Activated T-cell treated with anti-CD3 and anti-CD28 coated beads for 1 hour (primary cell): ENCODE results near the gene CFD.
"Not testable (repeated sequence)": the region's sequence is repeated elsewhere in the genome, so short reads cannot be mapped to it uniquely, and the experiment has no call there.

Experiments
- DNase-seq: peaks from one replicate; pipeline ENCODE4 v3.0.0-alpha.2; 2020; ENCODE audit warnings: low read depth

The CFD gene

DNA sequence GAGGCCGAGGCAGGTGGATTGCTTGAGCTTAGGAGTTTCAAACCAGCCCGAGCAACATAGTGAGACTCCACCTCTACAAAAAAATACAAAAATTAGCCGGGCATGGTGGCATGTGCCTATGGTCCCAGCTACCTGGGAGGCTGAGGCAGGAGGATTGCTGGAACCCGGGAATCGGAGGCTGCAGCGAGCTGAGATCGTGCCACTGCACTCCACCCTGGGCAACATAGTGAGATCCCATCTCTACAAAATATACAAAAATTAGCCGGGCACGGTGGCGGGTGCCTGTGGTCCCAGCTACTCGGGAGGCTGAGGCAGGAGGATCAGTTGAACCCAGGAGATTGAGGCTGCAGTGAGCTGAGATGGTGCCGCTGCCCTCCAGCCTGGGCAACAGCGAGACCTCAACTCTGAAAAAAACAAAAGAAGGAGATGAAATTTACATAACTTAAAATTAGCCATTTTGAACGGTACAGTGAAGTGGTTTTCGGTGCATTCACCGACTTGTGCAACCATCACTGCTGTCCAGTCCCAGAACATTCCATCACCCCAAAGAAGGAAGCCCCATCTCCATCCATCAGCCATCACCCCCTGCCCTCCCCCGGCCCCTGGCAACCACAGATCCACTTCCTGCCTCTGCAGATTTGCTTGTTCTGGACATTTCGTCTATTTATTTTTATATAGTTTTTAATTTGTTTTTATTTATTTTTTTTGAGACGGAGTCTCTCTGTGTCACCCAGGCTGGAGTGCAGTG, 33.4 kb upstream of the CFD start:
- DNase-seq = no peak

DNA sequence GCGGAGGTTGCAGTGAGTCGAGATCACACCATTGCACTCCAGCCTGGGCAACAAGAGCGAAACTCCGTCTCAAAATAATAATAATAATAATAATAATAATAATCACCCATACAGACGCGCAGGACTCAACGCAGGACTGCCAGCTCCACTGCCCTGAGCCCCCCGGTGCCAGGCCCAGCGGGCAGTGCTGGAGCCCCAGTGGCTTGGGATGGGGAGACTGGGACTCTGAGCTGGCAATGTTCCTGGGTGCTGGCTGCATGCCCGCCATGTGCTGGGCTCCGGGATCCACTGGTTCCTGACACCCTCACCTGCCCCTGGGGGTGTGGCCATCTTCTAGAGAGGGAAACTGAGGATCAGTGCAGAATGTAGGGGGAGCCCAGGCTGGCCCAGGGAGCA, 32.2 kb upstream of the CFD start:
- DNase-seq = no peak

DNA sequence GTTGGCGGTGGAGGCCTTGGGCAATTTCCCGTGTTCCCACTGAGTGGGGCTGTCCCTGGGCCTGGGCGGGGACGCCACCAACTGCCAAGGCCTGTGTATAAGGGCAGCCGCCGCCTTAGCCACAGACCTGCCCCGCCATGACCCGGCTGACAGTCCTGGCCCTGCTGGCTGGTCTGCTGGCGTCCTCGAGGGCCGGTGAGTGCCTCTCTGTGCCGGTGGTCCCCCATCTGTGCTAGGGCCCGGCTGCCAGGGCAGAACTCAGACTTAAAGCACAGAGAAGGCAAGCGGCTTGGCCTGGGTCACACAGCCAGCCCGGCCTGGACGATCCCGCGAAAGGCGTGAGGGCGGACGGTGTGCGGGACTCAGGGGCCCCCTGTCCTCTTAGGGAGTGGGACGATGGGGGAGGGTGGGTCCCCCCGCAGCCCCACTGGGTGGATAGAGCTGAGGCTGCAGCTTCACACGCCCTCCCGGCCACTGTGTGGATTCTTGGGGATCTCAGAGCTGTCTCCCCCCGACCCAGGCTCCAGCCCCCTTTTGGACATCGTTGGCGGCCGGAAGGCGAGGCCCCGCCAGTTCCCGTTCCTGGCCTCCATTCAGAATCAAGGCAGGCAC, 31.6 kb upstream of the CFD start, which contains the start of gene AZU1:
Gene AZU1, plus strand, starts transcription at position 128 of the 612 bp plus-strand sequence. Its CDS starts 10 bp downstream, at position 138.
- no peak for DNase-seq

DNA sequence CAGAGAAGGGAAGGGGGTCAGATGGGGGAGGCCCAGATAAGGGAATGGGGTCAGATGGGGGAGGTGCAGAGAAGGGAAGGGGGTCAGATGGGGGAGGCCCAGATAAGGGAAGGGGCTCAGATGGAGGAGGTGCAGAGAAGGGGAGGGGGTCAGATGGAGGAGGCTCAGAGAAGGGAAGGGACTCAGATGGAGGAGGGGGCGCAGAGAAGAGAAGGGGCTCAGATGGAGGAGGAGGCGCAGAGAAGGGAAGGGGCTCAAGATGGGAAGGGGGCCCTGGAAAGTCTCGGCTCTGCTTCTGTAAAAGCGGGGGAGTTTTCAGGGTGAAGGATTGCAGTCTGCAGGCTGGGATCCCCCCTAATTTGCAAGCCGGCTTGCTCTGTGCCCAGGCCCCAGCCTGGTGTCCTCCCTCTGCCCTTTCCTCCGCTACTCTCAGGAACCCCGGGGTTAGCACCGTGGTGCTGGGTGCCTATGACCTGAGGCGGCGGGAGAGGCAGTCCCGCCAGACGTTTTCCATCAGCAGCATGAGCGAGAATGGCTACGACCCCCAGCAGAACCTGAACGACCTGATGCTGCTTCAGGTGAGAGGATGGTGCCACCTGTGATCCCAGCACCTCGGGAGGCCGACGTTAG, 30.2 kb upstream of the CFD start:
- no peak for DNase-seq

DNA sequence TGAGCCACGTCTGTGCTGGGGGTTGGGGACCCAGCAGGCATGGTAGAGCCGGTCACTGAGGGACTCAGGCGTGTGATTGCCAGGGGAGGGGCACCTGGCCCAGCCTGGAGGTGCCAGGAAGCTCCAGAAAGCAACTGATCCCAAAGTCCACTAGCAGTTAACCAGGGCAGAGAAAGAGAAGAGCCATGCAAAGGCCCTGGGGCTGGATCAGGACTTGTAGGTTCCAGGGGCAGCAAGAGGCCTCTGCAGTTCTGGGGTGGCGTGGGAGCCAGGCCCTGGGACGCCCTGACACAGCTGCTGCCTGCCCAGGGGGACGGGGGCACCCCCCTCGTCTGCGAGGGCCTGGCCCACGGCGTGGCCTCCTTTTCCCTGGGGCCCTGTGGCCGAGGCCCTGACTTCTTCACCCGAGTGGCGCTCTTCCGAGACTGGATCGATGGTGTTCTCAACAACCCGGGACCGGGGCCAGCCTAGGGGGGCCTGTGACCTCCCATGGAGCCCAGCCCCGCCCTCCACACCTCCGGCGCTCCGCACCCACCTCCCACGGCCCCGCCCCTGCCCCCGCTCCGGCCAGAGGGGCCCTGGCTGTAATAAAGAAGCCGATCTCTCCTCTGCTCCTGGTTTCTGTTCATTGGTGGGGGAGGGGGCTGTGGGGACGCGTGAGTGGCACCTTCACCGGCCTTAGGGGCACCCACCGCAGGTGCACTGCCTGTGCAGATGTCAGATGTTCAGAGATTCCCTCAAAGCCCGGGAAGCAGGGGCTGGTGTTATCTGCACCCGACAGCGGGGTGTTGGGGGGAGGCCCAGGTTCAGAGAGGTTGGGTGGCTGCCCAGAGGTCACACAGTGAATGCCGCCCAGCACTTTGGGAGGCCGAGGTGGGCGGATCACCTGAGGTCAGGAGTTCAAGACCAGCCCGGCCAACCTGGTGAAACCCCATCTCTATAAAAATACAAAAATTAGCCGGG, 27.8 kb upstream of the CFD start:
- no peak for DNase-seq

DNA sequence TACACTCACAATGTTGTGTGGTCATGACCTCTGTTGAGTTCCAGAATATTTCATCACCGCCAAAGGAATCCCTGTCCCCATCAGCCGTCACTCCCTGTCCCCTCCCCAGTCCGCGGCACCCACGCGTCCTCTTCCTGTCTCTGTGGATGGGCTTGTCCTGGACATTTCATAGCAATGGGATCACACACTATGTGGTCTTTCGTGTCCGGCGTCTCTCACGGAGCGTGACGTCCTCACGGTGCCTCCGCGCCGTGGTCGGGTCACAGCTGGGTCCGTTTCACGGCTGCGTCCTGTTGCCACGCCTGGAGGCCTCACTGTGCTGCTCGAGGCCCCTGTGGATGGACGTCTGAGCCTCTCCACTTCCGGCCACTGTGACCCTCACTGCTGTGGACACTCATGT, 25.2 kb upstream of the CFD start:
- no peak for DNase-seq

DNA sequence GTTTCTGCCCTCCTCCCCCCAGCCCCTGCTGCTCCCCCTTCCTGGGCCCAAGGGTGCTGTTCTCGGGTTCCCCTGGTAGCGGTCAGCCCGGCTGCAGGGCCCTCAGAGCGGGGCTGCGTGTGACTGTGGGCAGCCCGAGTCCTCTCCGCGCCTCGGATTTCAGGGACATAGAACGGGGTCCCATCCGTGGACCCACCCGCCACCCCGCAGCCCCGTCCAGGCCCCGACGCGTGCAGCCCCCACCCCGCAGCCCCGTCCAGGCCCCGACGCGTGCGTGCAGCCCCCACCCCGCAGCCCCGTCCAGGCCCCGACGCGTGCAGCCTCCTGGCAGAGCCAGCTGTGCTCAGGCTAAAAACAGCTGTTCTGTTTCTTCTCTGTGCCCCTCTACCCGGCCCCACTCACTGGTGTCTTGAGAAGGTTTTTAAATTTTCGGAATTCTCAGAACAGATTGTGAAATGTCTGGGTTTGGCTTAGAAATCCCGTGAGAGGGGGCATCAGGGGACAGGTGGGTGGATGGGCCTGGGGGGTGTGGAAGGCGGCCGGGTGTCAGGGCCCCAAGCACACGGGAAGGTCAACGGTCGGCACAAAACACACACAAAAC, 24.2 kb upstream of the CFD start:
- DNase-seq = no peak

DNA sequence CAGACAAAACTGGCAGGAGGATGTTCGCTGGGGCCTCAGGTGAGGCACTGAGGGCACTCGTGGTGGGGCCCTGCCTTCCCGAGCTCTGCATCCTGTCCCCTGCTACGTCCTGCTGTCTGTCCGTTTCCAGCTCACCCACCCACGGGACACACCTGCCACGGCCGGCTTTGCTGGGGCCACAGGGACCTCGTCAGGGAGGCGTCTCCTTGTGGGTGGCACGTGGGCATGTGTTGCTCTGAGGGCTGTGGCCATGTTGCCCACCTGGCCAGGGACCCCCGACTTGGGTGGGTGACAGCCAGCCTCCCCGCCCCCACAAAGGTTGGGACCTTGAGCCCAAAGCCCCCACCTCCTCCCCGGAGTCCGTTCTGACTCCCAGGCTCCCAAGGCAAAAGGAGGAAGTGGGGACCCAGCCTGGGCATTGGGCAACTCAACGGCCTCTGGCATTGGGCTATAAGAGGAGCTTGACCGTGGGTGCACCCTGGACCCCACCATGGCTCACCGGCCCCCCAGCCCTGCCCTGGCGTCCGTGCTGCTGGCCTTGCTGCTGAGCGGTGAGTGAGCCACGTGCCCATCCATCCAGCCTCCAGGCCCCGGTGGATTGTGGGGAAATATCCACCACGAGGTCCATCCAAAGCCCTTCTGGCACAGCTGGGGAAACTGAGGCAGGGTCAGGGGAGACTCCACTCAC, 18.8 kb upstream of the CFD start, which contains the start of gene PRTN3:
Gene PRTN3, plus strand, starts transcription at position 481 of the 688 bp plus-strand sequence. Its CDS starts 10 bp downstream, at position 491.
- no peak for DNase-seq

DNA sequence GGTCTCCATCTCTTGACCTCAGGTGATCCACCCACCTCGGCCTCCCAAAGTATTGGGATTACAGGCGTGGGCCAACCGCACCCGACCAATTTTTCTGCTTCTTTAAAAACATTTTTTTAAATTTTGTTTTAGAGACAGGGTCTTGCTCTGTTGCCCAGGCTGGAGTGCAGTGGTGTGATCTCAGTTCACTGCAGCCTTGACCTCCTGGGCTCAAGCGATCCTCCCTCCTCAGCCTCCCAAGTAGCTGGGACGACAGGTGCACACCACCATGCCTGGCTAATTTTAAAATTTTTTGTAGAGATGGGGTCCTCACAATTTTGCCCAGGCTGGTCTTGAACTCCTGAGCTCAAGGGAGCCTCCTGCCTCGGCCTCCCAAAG, 16.7 kb upstream of the CFD start:
- not testable (repeated sequence) for DNase-seq

DNA sequence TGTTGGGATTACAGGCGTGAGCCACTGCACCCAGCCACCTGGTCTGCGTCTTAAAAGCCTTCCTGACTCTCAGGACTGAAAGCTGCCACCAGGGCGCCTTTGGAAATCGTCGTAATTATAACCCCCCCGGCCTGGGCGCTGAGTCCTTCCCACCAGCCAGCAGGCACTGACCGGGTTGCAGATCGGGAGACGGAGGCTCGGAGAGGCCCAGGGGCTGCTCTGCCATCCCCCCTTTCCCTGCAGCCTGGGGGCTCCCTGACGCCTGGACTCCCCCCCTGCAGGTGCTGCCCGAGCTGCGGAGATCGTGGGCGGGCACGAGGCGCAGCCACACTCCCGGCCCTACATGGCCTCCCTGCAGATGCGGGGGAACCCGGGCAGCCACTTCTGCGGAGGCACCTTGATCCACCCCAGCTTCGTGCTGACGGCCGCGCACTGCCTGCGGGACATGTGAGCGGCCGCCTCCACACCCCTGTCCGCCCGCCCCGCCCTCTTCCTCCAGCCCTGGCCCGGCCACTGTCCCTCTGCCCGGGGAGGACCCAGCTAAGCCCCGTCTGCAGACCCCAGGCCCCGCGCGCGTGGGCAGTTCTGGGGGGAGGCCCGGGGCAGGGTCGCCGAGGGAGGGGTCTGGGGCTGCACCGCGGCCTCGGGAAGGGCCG, 16.2 kb upstream of the CFD start:
- DNase-seq = no peak

DNA sequence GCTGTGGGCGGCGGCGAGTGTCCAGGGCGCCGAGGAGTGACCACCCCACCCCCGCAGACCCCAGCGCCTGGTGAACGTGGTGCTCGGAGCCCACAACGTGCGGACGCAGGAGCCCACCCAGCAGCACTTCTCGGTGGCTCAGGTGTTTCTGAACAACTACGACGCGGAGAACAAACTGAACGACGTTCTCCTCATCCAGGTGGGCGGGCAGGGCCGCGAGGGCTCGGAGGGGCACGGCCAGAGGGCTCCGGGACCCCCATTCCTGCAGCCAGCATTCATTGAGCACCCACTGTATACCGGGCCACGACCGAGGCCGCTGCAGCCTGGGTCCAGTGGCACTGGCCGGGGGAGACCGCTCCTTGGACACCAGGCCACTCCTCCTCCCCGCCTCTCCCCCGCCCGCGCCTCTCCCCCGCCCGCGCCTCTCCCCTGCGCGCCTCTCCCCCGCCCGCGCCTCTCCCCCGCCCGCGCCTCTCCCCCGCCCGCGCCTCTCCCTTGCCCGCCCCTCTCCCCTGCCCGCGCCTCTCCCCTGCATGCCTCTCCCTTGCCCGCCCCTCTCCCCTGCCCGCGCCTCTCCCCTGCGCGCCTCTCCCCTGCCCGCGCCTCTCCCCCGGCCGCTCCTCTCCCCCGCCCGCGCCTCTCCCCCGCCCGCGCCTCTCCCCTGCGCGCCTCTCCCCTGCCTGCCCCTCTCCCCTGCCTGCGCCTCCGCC, 15.5 kb upstream of the CFD start:
- DNase-seq = no peak

DNA sequence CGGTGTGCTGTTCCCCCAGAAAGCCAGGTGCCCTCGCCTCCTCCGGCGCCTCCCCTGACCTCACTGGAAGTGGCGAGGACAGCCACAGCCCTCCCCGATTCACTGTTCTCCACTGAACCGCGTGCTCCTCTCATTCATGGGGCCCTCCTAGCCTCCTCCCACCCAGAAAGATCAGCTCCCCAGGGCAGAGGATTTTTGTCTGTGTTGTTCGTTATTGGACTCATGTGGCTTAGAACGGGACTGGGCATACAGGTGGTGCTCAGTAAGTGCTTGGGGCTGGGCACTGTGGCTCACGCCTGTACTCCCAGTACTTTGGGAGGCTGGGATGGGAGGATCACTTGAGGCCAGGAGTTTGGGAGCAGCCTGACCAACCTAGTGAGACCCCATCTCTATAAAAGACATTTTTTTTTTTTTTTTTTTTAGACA, 14.9 kb upstream of the CFD start:
- no peak for DNase-seq

DNA sequence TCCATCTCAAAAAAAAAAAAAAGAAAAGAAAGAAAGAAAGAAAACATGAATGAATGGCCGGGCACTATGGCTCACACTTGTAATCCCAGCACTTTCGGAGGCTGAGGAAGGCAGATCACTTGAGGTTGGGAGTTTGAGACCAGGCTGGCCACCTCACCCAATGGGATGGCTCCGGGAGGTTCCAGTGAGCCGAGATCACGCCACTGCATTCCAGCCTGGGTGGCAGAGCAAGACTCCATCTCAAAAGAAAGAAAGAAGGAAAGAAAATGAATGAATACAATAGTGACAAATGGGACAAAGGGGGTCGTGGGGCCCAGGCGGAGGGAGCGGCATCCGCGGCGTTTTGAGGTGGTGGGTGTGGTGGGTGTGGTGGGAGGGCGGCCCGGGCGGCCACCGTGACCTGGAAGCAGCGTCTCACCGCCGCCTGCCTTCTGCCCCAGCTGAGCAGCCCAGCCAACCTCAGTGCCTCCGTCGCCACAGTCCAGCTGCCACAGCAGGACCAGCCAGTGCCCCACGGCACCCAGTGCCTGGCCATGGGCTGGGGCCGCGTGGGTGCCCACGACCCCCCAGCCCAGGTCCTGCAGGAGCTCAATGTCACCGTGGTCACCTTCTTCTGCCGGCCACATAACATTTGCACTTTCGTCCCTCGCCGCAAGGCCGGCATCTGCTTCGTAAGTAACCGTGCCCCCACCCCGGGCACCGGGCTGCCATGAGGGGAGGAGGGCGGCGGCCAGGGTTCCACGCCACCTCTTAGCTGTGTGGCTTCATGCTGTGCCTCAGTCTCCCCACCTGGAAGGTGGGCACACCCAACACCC, 13.6 kb upstream of the CFD start:
- no peak for DNase-seq

DNA sequence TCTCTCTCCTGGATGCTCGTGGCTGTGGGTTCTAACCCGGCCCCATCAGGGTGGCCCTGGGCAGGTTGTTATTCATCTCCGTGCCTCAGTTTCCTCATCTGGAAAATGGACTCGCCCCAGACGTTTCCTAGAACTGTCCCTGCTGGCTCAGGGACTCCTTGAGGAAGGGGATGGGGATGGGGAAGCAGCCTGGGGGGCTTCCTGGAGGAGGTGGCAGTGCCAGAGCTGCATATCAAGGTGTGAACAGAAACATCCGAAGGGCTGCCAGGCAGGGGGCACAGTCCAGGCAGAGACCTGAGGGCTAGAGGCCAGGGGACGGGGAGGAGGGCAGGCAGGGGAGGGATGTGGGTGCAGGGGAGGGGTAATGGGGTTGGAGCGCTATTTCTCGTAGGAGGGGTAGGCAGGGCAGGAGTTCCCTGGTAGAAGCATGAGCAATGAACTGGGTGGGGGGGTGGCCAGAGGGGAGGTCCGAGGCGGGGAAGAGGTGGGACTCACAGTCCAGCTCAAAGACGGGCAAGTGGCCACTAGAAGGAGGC, 11.0 kb upstream of the CFD start:
- DNase-seq = no peak

DNA sequence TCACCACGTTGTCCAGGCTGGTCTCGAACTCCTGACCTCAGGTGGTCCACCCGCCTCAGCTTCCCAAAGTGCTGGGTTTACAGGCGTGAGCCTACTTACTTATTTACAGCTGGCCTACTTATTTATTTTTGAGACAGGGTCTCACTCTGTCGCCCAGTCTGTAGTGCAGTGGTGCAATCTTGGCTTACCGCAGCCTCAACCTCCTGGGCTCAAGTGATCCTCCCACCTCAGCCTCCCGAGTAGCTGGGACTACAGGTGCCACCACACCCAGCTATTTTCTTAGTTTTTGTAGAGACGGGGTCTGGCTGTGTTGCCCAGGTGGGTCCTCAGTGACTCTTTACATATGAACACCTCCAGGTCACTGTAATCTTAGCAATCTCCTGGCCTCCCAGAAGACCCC, 10.3 kb upstream of the CFD start:
- not testable (repeated sequence) for DNase-seq

DNA sequence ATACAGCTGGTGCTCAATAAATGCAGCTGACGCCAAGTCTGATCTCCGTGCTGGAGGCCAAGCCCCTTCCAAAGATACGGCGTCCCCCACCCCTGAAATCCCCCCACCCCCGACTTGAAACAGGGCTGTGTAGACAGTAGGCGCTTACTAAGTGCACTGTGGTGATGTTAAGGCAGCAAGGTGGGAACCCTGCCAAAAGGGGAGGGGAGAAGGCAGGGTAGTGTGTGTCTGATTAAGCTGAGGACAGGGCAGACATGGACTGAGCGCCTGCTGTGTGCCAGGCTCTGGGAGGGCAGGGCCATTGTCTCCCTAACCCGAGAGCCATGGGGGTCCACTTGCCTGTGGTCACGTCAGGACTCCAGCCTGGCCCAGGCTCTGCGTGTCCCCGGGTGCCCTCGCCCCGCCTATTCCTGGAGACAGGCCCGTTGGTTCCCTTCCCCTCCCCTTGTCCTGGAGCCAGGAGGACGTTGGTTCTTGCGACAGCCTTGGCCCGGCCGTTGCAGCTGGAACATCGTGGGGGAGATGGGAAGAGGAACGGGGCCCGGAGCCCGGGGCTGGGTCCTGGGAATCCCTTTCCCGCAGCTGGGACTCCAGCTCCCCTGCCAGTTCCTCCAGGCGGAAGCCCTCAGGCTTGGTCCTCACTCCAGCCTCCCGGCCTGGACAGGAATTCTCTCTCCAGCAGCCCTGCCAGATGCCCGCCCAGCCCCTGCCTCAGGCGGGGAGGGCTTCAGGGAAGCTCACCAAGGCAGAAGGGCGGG, 9.1 kb upstream of the CFD start:
- DNase-seq = no peak

DNA sequence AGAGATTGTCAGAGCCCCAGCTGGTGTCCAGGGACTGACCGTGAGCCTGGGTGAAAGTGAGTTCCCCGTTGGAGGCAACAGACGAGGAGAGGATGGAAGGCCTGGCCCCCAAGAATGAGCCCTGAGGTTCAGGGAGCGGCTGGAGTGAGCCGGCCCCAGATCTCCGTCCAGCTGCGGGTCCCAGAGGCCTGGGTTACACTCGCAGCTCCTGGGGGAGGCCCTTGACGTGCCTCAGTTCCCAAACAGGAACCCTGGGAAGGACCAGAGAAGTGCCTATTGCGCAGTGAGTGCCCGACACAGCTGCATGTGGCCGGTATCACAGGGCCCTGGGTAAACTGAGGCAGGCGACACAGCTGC, 8.5 kb upstream of the CFD start:
- DNase-seq = no peak
